Tibial nerve (tissue), 4 donors: ENCODE measurements around the gene PAN3. TPM values are rescaled to one million over a fixed set of nuclear protein-coding genes. Genes with fewer than 3 reads are reported as not detected.

ENCODE experiments used
- DNase-seq, 2 donors: peaks; one replicate each; pipeline ENCODE4 v3.0.0-alpha.2; 2019; ENCODE audit warnings: low spot score in 2 of 2
- H3K27ac ChIP-seq, 4 donors: fragments of 200-600 bp; sonication (generic) in 3 of 4; one replicate each; pipeline ENCODE4 v1.5.1; 2017 to 2019; ENCODE audit warnings: mild to moderate bottlenecking in 1 of 4
- H3K27me3 ChIP-seq, 2 donors: fragments of 200-600 bp; sonication (generic) in 1 of 2; one replicate each; pipeline versions ENCODE4 v1.5.1 to v1.6.0; 2017 to 2019
- H3K36me3 ChIP-seq, 3 donors: fragments of 200-600 bp; sonication (generic); one replicate each; pipeline ENCODE4 v1.5.1; 2018 to 2019
- H3K4me1 ChIP-seq, 4 donors: fragments of 200-600 bp; sonication (generic) in 3 of 4; one replicate each; pipeline ENCODE4 v1.5.1; 2017 to 2019
- H3K4me3 ChIP-seq, 4 donors: fragments of 200-600 bp; sonication (generic) in 3 of 4; one replicate each; pipeline ENCODE4 v1.5.1; 2017 to 2019; ENCODE audit warnings: mild to moderate bottlenecking in 1 of 4, moderate library complexity in 1 of 4
- H3K9me3 ChIP-seq, 4 donors: fragments of 200-600 bp; sonication (generic) in 3 of 4; one replicate each; pipeline ENCODE4 v1.5.1; 2017 to 2019
- CTCF ChIP-seq, 5 experiments: fragments of 200-600 bp in 3 of 5; fragments of 450-650 bp in 2 of 5; sonication (generic) in 3 of 5; IDR thresholded peaks; one replicate each; pipeline ENCODE4 v1.5.1; 2016 to 2019; ENCODE audit warnings: antibody characterized with exemption in 5 of 5, mild to moderate bottlenecking in 3 of 5, moderate library complexity in 2 of 5
- EP300 ChIP-seq, 2 donors: sonication (generic); formaldehyde crosslinking; IDR thresholded peaks; one replicate each; pipeline ENCODE4 v1.6.1; 2017; ENCODE audit warnings: antibody characterized with exemption in 2 of 2, mild to moderate bottlenecking in 1 of 2
- POLR2A ChIP-seq, 2 donors: fragments of 450-650 bp; IDR thresholded peaks; one replicate each; pipeline ENCODE4 v1.6.1; 2017; ENCODE audit warnings: antibody characterized with exemption in 2 of 2, mild to moderate bottlenecking in 2 of 2, moderate library complexity in 2 of 2
- WGBS, 2 donors: methylation state at CpG; one replicate each; pipeline ENCODE4 v1.1.5; 2018; 5-methylcytosine and 5-hydroxymethylcytosine counted together
- total RNA-seq, 4 donors: library from RNA; depleted of rRNA; stranded (reverse); fragments of >200 nt; gene quantifications; one replicate each; pipeline ENCODE4 v1.1.0, GENCODE V29; 2016

PAN3 gene
- total RNA-seq, 4 donors from 2014 or later = 40.5 to 54.4 (median 49.0) TPM

- Histone ChIP-seq H3K9me3 (no peaks in the 10 kb centered on the region), H3K27ac (no peak overlapping the region), H3K4me3 (no peak overlapping the region), H3K36me3 (no peaks in the 10 kb centered on the region), H3K27me3 (no peaks in the 10 kb centered on the region), H3K4me1 (peaks cover 0 to 10% (median 0%) of the 10 kb centered on the region in 4 donors)
- TF ChIP-seq CTCF (IDR thresholded peaks at IDR 0.05) (no peak), EP300 (IDR thresholded peaks at IDR 0.05) (no peak), POLR2A (IDR thresholded peaks at IDR 0.05) (no peak)
- no peak for DNase-seq
These were observed 10.3 kb upstream of the PAN3 start for GRCh38 chr13:28128030-28128429.

GRCh38 chr13:28128926-28129325 is 9.4 kb upstream of the PAN3 start:
- H3K4me3 ChIP-seq = no peak overlapping the region
- no peak overlapping the region for H3K27ac ChIP-seq
- no peak for DNase-seq
- no peaks in the 10 kb centered on the region for H3K36me3 ChIP-seq
- peaks cover 0 to 10% (median 0%) of the 10 kb centered on the region in 4 donors for H3K4me1 ChIP-seq
- TF ChIP-seq POLR2A (IDR thresholded peaks at IDR 0.05) = no peak
- no peak for TF ChIP-seq CTCF (IDR thresholded peaks at IDR 0.05)
- TF ChIP-seq EP300 (IDR thresholded peaks at IDR 0.05) = no peak
- no peaks in the 10 kb centered on the region for H3K9me3 ChIP-seq
- H3K27me3 ChIP-seq = no peaks in the 10 kb centered on the region

GRCh38 chr13:28129911-28130693 is 8.2 kb upstream of the PAN3 start:
- Histone ChIP-seq H3K27ac (peak overlapping the region in 1 of 4 donors; percentile 64), H3K36me3 (no peaks in the 10 kb centered on the region), H3K4me1 (peaks cover 0 to 10% (median 0%) of the 10 kb centered on the region in 4 donors), H3K9me3 (no peaks in the 10 kb centered on the region), H3K4me3 (no peak overlapping the region), H3K27me3 (no peaks in the 10 kb centered on the region)
- TF ChIP-seq CTCF (IDR thresholded peaks at IDR 0.05) = no peak
- DNase-seq = no peak
- 47 to 56% methylated on average over 5 of the region's 5 CpGs for WGBS, 2 donors

- Histone ChIP-seq H3K9me3 (no peaks in the 10 kb centered on the region), H3K4me1 (peaks cover 0 to 14% (median 0%) of the 10 kb centered on the region in 4 donors), H3K27ac (no peak overlapping the region), H3K27me3 (no peaks in the 10 kb centered on the region), H3K4me3 (no peak overlapping the region), H3K36me3 (no peaks in the 10 kb centered on the region)
- 83 to 91% methylated on average over 11 of the region's 11 CpGs for WGBS, 2 donors
- no peak for DNase-seq
- no peak for TF ChIP-seq CTCF (IDR thresholded peaks at IDR 0.05)
These were observed 6.7 kb upstream of the PAN3 start for GRCh38 chr13:28131646-28132045.

- Histone ChIP-seq H3K36me3 (no peaks in the 10 kb centered on the region), H3K27ac (peak overlapping the region in 3 of 4 donors; percentile 98 to 99 (median 99)), H3K9me3 (no peaks in the 10 kb centered on the region), H3K4me1 (peaks cover 0 to 36% (median 8%) of the 10 kb centered on the region in 4 donors), H3K4me3 (peak overlapping the region in 3 of 4 donors; percentile 93 to 99 (median 99)), H3K27me3 (no peaks in the 10 kb centered on the region)
- DNase-seq = no peak
- TF ChIP-seq POLR2A (IDR thresholded peaks at IDR 0.05) (no peak), CTCF (IDR thresholded peaks at IDR 0.05) (no peak), EP300 (IDR thresholded peaks at IDR 0.05) (no peak)
- 51 to 53% methylated on average over 7 of the region's 7 CpGs for whole genome bisulfite sequencing, 2 donors
These were observed 1.4 kb upstream of the PAN3 start for GRCh38 chr13:28136916-28137315.
